ENCODE measurements around the gene PTH1R.

PTH1R gene

GRCh38 chr3:46952813-46953212 lies 75.3 kb downstream of the PTH1R start:
- no peak for DNase-seq

Measured in SHP77 (cell line).